K562 (cell line): ENCODE measurements around the gene RACGAP1. TPM values are rescaled to one million over a fixed set of nuclear protein-coding genes. Genes with fewer than 3 reads are reported as not detected.
A peak's percentile ranks its signal among the peaks of the same experiment; 100 is the strongest.

Source experiments
- CBFA2T3 ChIP-seq: fragments of 450-650 bp; IDR thresholded peaks from 2 replicates; pipeline ENCODE4 v1.6.1; 2017
- ESRRA ChIP-seq: fragments of 450-650 bp; IDR thresholded peaks from 2 replicates; pipeline ENCODE4 v1.6.1; 2014; ENCODE audit warnings: low read depth, mild to moderate bottlenecking, moderate library complexity, borderline replicate concordance
- MYC ChIP-seq, 2 experiments: fragments of 250-450 bp in 1 of 2; sonication (Bioruptor Pico) in 1 of 2; IDR thresholded peaks; 2 replicates each; pipeline versions ENCODE4 v1.5.1 to v1.6.1; 2012 to 2021; ENCODE audit warnings: low read depth in 2 of 2, borderline replicate concordance in 1 of 2, improper control_type of control experiment in 1 of 2, low read length in 1 of 2, mild to moderate bottlenecking in 1 of 2, moderate library complexity in 1 of 2
- STAT5A ChIP-seq: IDR thresholded peaks from 2 replicates; pipeline ENCODE4 v1.6.1; 2012; ENCODE audit warnings: low read length, inconsistent platforms, borderline replicate concordance
- XRCC3 ChIP-seq: fragments of 450-650 bp; IDR thresholded peaks from 2 replicates; pipeline ENCODE4 v1.6.1; 2017; ENCODE audit warnings: mild to moderate bottlenecking, moderate library complexity
- ZNF146 ChIP-seq: IDR thresholded peaks from one replicate; pipeline ENCODE4 v1.6.1; 2018; ENCODE audit warnings: missing compliant biosample characterization; ENCODE audit not compliant: unreplicated experiment
- ZNF318 ChIP-seq, 2 experiments: fragments of 450-650 bp; IDR thresholded peaks; 2 replicates each; pipeline ENCODE4 v1.6.1; 2016; ENCODE audit warnings: mild to moderate bottlenecking in 2 of 2, borderline replicate concordance in 1 of 2, low read depth in 1 of 2, moderate library complexity in 1 of 2
- polyA plus RNA-seq, 8 experiments: library from polyadenylated mRNA; depleted of rRNA in 4 of 8; stranded (reverse) in 5 of 8; unstranded in 3 of 8; fragments of >200 nt; fragmentation: Nextera tagmentation in 2 of 8; fragmentation: Illumina TruSeq in 1 of 8; extraction: Ambion mirVana in 2 of 8; extraction: Trizol in 1 of 8; gene quantifications; 2 replicates each; pipeline versions ENCODE4 v1.2.1 to v1.2.3, GENCODE V29; 2011 to 2014; ENCODE audit warnings: inconsistent platforms in 1 of 8, missing spikeins in 1 of 8
- total RNA-seq, 7 experiments: library from RNA; depleted of rRNA in 6 of 7; stranded (reverse); fragments of >200 nt in 6 of 7; fragmentation: Illumina TruSeq in 2 of 7; extraction: Trizol in 2 of 7; gene quantifications; 2 replicates each; pipeline versions ENCODE4 v1.2.1 to v1.2.3, GENCODE V29; 2011 to 2021; ENCODE audit warnings: low replicate concordance in 1 of 7
- TF ChIP-seq, protein P1 (sequence below): fragments of 250-450 bp; sonication (Bioruptor Pico); IDR thresholded peaks from 2 replicates; pipeline ENCODE4 v1.4.0; 2020; ENCODE audit warnings: mild to moderate bottlenecking, moderate library complexity, borderline replicate concordance

The RACGAP1 gene
- total and polyA plus RNA-seq, 9 of the 15 experiments (the other 6 are each of a cell fraction or from before 2014, with no cell fraction given) = 56.4 to 92.9 (median 71.8) TPM

DNA sequence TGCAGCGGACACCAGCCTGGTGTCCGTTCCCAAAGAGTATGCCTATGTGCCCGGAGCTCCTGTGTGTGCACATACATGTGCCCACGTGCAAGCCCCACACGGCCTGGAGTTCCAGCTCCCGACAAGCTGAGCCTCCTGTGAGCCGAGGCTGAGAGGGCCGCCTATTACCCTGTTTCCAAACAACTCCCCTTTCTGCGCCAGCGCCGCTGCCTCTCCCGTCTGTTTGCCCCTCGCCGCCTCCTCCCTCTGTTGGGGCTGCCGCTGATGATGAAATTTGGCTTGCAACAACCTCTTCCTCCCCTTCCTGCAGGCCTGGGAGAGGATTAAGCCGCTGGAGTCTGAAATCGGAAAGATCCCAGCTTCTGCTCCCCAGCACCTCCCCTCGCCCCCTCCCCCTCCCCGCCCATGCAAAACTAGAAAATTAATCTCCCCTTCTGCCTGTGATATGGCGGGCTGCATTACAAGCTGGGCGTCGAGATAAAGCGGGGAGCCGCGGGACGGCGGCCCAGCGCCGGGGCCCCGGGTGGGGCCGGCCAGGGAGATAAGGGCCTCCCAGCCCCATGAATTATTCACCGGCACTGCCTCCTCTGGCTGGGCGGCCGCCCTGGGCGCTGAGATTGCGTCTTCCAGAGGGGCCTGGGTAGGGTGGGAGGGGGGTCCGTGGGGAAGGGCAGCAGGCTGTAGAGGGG, 25.3 kb upstream of the RACGAP1 start (continued):
- TF ChIP-seq ZNF318 (IDR thresholded peaks at IDR 0.05; ENCODE audit: borderline replicate concordance in 1 of 2, low read depth in 1 of 2) (no peak), ZNF146 (CRISPR knock-in tag) (no peak), CBFA2T3 (peak; percentile 99), MYC (IDR thresholded peaks at IDR 0.05; ENCODE audit: low read depth, low read length) (peak; percentile 38; the same call in 1 of the 2 replicates), MYC (CRISPR knock-in tag; IDR thresholded peaks at IDR 0.05; ENCODE audit: borderline replicate concordance, low read depth) (no peak), STAT5A (peak; percentile 92), XRCC3 (no peak), ESRRA (no peak)
- TF ChIP-seq, protein P1, sequence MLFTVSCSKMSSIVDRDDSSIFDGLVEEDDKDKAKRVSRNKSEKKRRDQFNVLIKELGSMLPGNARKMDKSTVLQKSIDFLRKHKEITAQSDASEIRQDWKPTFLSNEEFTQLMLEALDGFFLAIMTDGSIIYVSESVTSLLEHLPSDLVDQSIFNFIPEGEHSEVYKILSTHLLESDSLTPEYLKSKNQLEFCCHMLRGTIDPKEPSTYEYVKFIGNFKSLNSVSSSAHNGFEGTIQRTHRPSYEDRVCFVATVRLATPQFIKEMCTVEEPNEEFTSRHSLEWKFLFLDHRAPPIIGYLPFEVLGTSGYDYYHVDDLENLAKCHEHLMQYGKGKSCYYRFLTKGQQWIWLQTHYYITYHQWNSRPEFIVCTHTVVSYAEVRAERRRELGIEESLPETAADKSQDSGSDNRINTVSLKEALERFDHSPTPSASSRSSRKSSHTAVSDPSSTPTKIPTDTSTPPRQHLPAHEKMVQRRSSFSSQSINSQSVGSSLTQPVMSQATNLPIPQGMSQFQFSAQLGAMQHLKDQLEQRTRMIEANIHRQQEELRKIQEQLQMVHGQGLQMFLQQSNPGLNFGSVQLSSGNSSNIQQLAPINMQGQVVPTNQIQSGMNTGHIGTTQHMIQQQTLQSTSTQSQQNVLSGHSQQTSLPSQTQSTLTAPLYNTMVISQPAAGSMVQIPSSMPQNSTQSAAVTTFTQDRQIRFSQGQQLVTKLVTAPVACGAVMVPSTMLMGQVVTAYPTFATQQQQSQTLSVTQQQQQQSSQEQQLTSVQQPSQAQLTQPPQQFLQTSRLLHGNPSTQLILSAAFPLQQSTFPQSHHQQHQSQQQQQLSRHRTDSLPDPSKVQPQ (CRISPR knock-in tag) = no peak
